ENCODE data around the gene GGA2.
A peak's percentile ranks its signal among the peaks of the same experiment; 100 is the strongest.

The GGA2 gene

GRCh38 chr16:23504453-23505179 is 5.7 kb downstream of the GGA2 start (continued):
- TF ChIP-seq CTCF (tag by site-specific recombination; IDR thresholded peaks at IDR 0.05) (no peak), ZNF747 (tag by site-specific recombination; IDR thresholded peaks at IDR 0.05) (no peak), ZBTB20 (tag by site-specific recombination; IDR thresholded peaks at IDR 0.05) (peak; percentile 42; the same call in 1 of the 2 replicates), ELK4 (IDR thresholded peaks at IDR 0.05; ENCODE audit: borderline replicate concordance, low read depth, low read length) (no peak), MEIS1 (CRISPR knock-in tag; IDR thresholded peaks at IDR 0.05; ENCODE audit: borderline replicate concordance) (no peak), ZNF132 (tag by site-specific recombination; IDR thresholded peaks at IDR 0.05; ENCODE audit: borderline replicate concordance) (no peak), ZNF274 (IDR thresholded peaks at IDR 0.05; ENCODE audit: low read length) (no peak), ZNF274 (tag by site-specific recombination; IDR thresholded peaks at IDR 0.05; ENCODE audit: borderline replicate concordance) (no peak), SP3 (tag by site-specific recombination; IDR thresholded peaks at IDR 0.05) (no peak), ZNF2 (tag by site-specific recombination; IDR thresholded peaks at IDR 0.05) (no peak), SP7 (tag by site-specific recombination; IDR thresholded peaks at IDR 0.05) (peak; percentile 91), ZNF138 (tag by site-specific recombination; IDR thresholded peaks at IDR 0.05; ENCODE audit: borderline replicate concordance) (no peak), ZNF248 (tag by site-specific recombination; IDR thresholded peaks at IDR 0.05) (no peak), ZNF785 (tag by site-specific recombination; IDR thresholded peaks at IDR 0.05) (no peak), ZNF404 (tag by site-specific recombination; IDR thresholded peaks at IDR 0.05) (no peak), ZNF701 (tag by site-specific recombination; IDR thresholded peaks at IDR 0.05) (no peak), ZNF488 (tag by site-specific recombination; IDR thresholded peaks at IDR 0.05) (no peak), ZNF692 (tag by site-specific recombination; IDR thresholded peaks at IDR 0.05) (peak; percentile 76; the same call in 1 of the 2 replicates), BCL11A (tag by site-specific recombination; IDR thresholded peaks at IDR 0.05; ENCODE audit: low read depth) (peak; percentile 63; the same call in 1 of the 2 replicates), IKZF3 (tag by site-specific recombination; IDR thresholded peaks at IDR 0.05) (peak; percentile 75), ZNF133 (tag by site-specific recombination; IDR thresholded peaks at IDR 0.05) (no peak), ZNF398 (tag by site-specific recombination; IDR thresholded peaks at IDR 0.05) (no peak), ZNF707 (tag by site-specific recombination; IDR thresholded peaks at IDR 0.05) (no peak), PRDM4 (tag by site-specific recombination; IDR thresholded peaks at IDR 0.05) (no peak), ZNF623 (tag by site-specific recombination; IDR thresholded peaks at IDR 0.05) (no peak), KLF16 (tag by site-specific recombination; IDR thresholded peaks at IDR 0.05) (no peak), ZNF394 (tag by site-specific recombination; IDR thresholded peaks at IDR 0.05; ENCODE audit: borderline replicate concordance) (peak; percentile 32; the same call in 1 of the 2 replicates), ZNF48 (tag by site-specific recombination; IDR thresholded peaks at IDR 0.05) (no peak)

All from HEK293 (cell line).